ENCODE results near the gene DDX43.
A peak's percentile ranks its signal among the peaks of the same experiment; 100 is the strongest.

GRCh38 chr6:73388800-73389512 is 5.7 kb upstream of the DDX43 start:
- TF ChIP-seq CTCF (IDR thresholded peaks at IDR 0.05; ENCODE audit: low read depth, low read length, missing input control) (no peak), ATF3 (IDR thresholded peaks at IDR 0.05) (no peak), MAX (IDR thresholded peaks at IDR 0.05) (no peak), TAF1 (conservative IDR thresholded peaks at IDR 0.05) (no peak), RAD21 (IDR thresholded peaks at IDR 0.05) (peak; percentile 40 to 64), FOXA1 (IDR thresholded peaks at IDR 0.05) (no peak), GABPA (IDR thresholded peaks at IDR 0.05 in 1 of 2, conservative IDR thresholded peaks at IDR 0.05 in 1 of 2) (no peak), RXRA (IDR thresholded peaks at IDR 0.05) (no peak), JUND (IDR thresholded peaks at IDR 0.05) (no peak)

Data from liver (tissue), 3 donors.